Calu3 (cell line): ENCODE data around the gene NTRK1. TPM values are rescaled to one million over a fixed set of nuclear protein-coding genes. Genes with fewer than 3 reads are reported as not detected.

Source experiments
- Bru-seq: library from RNA; stranded (reverse); fragments of 400-500 nt; gene quantifications from one replicate; lab custom pipeline; 2021; lab: Mats Ljungman, UMichigan
- BruChase-seq, 2 experiments: library from RNA; stranded (reverse); fragments of 400-500 nt; gene quantifications; one replicate each; lab custom pipeline; 2021; lab: Mats Ljungman, UMichigan
- BruUV-seq: library from RNA; stranded (reverse); fragments of 400-500 nt; replicated peaks from 2 replicates; lab custom pipeline; 2021; lab: Mats Ljungman, UMichigan
- CTCF ChIA-PET: fragments of 300-600 bp; sonication (Branson Sonifier 250); formaldehyde crosslinking; loops from one replicate; lab custom pipeline; 2022; ENCODE audit warnings: antibody characterized with exemption; lab: Charles Lee
- DNase-seq: peaks from one replicate; pipeline ENCODE4 v3.0.0; 2022
- H3K27ac Mint-ChIP-seq: one replicate; pipeline ENCODE4 v1.8.0; 2022; ENCODE audit warnings: mixed read lengths; ENCODE audit not compliant: unreplicated experiment
- H3K27me3 Mint-ChIP-seq: one replicate; pipeline ENCODE4 v1.8.0; 2022; ENCODE audit warnings: mixed read lengths; ENCODE audit not compliant: unreplicated experiment
- H3K36me3 Mint-ChIP-seq: one replicate; pipeline ENCODE4 v1.8.0; 2022; ENCODE audit warnings: mild to moderate bottlenecking, moderate library complexity, mixed read lengths; ENCODE audit not compliant: insufficient read depth, unreplicated experiment
- H3K4me1 Mint-ChIP-seq: one replicate; pipeline ENCODE4 v1.8.0; 2022; ENCODE audit warnings: mild to moderate bottlenecking, low read depth, mixed read lengths; ENCODE audit not compliant: unreplicated experiment
- H3K4me3 Mint-ChIP-seq: one replicate; pipeline ENCODE4 v1.8.0; 2022; ENCODE audit warnings: mild to moderate bottlenecking, low read depth, moderate library complexity, mixed read lengths; ENCODE audit not compliant: unreplicated experiment
- H3K9me3 Mint-ChIP-seq: one replicate; pipeline ENCODE4 v1.8.0; 2022; ENCODE audit warnings: low read depth, mixed read lengths; ENCODE audit not compliant: unreplicated experiment
- CTCF ChIP-seq: fragments of 200-600 bp; IDR thresholded peaks from one replicate; pipeline ENCODE4 v1.8.0; 2022; ENCODE audit warnings: antibody characterized with exemption; ENCODE audit not compliant: unreplicated experiment
- intact Hi-C: fragments of 100-400 bp; cut with micrococcal nuclease; formaldehyde crosslinking; loops from one replicate; pipeline ENCODE4 v1.10.0; 2022; ENCODE audit not compliant: unreplicated experiment
- long read RNA-seq: library from polyadenylated mRNA; stranded (forward); transcript quantifications from one replicate; pipeline ENCODE4 v2.0.0, GENCODE V29; 2022
- total RNA-seq: library from RNA; stranded (reverse); gene quantifications from 2 replicates; pipeline ENCODE4 v1.2.3, GENCODE V29; 2022

Gene NTRK1
- total RNA-seq (not detected in 2 replicates), Bru-seq, nascent RNA (percentile 26 among the genes with signal in this experiment), BruChase-seq, experiment 1, labeled RNA remaining after a 6-hour chase (percentile 22 among the genes with signal in this experiment), BruChase-seq, experiment 2, labeled RNA remaining after a 2-hour chase (percentile 25 among the genes with signal in this experiment)
- long read RNA-seq: 0 reads

DNA sequence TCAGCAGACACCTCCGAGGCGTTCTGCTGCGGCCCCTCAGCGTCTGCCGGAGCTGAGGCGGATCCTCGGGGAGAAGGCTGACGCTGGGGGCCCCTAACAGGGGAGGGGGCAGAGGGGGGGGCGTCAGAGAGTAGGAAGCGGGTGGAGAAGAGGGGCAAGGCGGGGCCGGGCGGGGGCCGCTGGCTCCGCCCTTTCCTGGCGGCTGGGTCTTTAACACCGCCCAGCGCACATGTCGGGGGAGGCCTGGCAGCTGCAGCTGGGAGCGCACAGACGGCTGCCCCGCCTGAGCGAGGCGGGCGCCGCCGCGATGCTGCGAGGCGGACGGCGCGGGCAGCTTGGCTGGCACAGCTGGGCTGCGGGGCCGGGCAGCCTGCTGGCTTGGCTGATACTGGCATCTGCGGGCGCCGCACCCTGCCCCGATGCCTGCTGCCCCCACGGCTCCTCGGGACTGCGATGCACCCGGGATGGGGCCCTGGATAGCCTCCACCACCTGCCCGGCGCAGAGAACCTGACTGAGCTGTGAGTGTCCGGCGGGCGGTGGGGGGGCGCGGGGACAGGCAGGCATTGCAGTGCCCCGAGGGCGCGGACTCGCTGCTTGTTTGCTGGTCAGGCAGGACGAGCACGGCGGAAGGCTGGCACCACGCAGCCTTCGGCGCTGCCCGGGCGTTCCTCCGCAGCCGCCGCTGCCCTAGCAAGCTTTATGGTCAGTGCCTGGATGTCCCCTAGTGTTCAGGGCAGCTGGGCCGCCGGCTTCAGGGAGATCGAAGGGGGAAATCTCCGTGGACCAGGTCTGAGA is at the start of gene NTRK1:
TSS of gene NTRK1 (plus strand) at position 238 of the 796 bp plus-strand sequence. CDS start at position 308, 70 bp downstream.
- H3K9me3 Mint-ChIP-seq: no peaks in the 10 kb centered on the region
- peaks cover 96% of the 10 kb centered on the region for H3K27me3 Mint-ChIP-seq
- peak; percentile 25 for DNase-seq
- no peak within 1 kb of the TSS for H3K27ac Mint-ChIP-seq
- no peaks in the 10 kb centered on the region for H3K36me3 Mint-ChIP-seq
- intact Hi-C loops: loop anchor here (1.0 to 2.0 kb wide), 2 partner anchors 64 to 134 kb away; no protein-coding TSS in a partner anchor
- no TSS peak for BruUV-seq
- CTCF ChIA-PET: interaction anchor here (0.6 to 3.3 kb wide), 11 partner anchors 14 to 237 kb away, joined by 4 to 49 read pairs (median 8); partner anchors contain the start of genes ISG20L2 and METTL25B
- no peak for TF ChIP-seq CTCF
- peak within 1 kb of the TSS; percentile 58 for H3K4me3 Mint-ChIP-seq
- peaks cover 28% of the 10 kb centered on the region for H3K4me1 Mint-ChIP-seq

DNA sequence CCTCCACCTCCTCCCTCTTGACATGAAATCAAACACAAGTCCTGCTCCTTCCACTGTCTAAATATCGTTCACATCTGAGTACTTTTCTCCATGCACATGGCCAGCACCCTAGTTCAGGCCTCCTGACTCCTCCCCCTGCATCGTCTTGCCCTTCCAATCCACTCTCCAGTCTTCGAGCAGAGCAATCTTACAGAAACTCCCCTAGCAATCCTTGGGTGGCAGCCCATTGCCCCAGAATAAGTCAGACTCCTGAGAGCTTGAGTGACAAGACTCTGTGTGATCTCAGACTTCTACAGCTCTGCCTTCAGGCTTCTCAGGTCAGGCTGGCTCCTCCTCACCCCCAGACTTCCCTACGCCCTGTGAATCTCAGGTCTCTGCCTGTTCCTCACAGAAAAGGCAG is 49.5 kb upstream of the NTRK1 start:
- Mint-ChIP-seq H3K36me3 (peaks cover 7% of the 10 kb centered on the region), H3K27me3 (peaks cover 34% of the 10 kb centered on the region), H3K27ac (no peak overlapping the region), H3K9me3 (no peaks in the 10 kb centered on the region), H3K4me3 (no peak overlapping the region), H3K4me1 (peaks cover 16% of the 10 kb centered on the region)
- DNase-seq: no peak
- BruUV-seq: no TSS peak
- TF ChIP-seq CTCF: no peak
- CTCF ChIA-PET: no interaction called here
- intact Hi-C loops: no loop called here

DNA sequence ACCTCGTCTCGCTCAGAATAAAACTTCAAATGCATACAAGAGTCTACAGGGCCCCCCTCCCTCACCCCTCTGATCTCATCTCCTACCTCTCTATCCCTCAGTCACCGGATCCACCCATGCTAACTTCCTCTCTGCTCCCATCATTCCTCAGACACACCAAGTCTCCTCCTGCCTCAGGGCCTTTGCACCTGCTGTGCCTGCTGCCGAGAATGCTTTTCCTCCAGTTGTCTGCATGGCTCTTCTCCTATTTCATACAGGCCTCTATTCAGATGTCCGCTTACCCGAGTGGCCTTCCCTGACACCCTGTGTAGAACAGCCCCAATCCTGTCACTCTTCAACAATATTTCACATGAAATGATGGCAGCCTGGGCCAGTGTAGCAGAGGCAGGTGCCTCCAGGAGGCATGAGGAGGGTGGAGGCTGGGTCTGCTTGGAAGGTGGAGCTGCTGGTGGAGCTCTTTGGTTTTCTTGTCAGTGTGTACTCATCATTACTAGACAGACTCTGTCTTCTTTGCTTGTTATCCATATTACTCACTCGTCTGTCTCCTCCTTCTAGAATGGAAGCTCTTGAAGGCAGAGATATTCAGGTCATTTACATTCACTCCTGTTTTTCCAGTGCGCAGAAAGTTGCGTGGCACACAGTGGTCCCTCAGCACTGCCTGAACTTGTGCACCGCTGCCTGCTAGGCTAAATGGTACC is 48.2 kb upstream of the NTRK1 start:
- TF ChIP-seq CTCF: no peak
- no peaks in the 10 kb centered on the region for H3K9me3 Mint-ChIP-seq
- H3K27me3 Mint-ChIP-seq: peaks cover 34% of the 10 kb centered on the region
- peaks cover 16% of the 10 kb centered on the region for H3K4me1 Mint-ChIP-seq
- intact Hi-C loops: no loop called here
- no TSS peak for BruUV-seq
- CTCF ChIA-PET: interaction anchor here (1.6 kb wide), 1 partner anchor 78 kb away, joined by 3 read pairs; no protein-coding TSS in a partner anchor
- no peak overlapping the region for H3K4me3 Mint-ChIP-seq
- peaks cover 7% of the 10 kb centered on the region for H3K36me3 Mint-ChIP-seq
- H3K27ac Mint-ChIP-seq: peak overlapping the region; percentile 12
- no peak for DNase-seq

GRCh38 chr1:156813298-156813697 is 47.4 kb upstream of the NTRK1 start:
- TF ChIP-seq CTCF: no peak
- CTCF ChIA-PET: interaction anchor here (1.0 to 1.6 kb wide), 2 partner anchors 47 to 77 kb away, joined by 3 to 13 read pairs; partner anchors contain the start of genes INSRR and NTRK1
- intact Hi-C loops: no loop called here

More at GRCh38 chr1:156813298-156813697, 47.4 kb upstream of the NTRK1 start:
- no peak for DNase-seq
- Mint-ChIP-seq H3K9me3 (no peaks in the 10 kb centered on the region), H3K36me3 (peaks cover 7% of the 10 kb centered on the region), H3K27me3 (peaks cover 34% of the 10 kb centered on the region), H3K4me3 (peak overlapping the region; percentile 62), H3K27ac (no peak overlapping the region), H3K4me1 (peaks cover 16% of the 10 kb centered on the region)
- no TSS peak for BruUV-seq
